MM.1S (cell line): ENCODE results near the gene ZNF346.

Source experiments
- CTCF ChIP-seq: fragments of 300-600 bp; sonication (generic); IDR thresholded peaks from 2 replicates; pipeline ENCODE4 v1.5.1; 2016; ENCODE audit warnings: antibody characterized with exemption, low read length, mixed read lengths
- EZH2 ChIP-seq: fragments of 300-600 bp; sonication (generic); optimal IDR thresholded peaks from 2 replicates; pipeline ENCODE3; 2017; ENCODE audit warnings: low read depth, mild to moderate bottlenecking, antibody characterized with exemption, low read length, mixed read lengths

GRCh38 chr5:177092178-177093081 lies 69.9 kb downstream of the ZNF346 start:
- TF ChIP-seq EZH2 (no peak), CTCF (no peak)
